Activated gamma-delta T cell treated with Interleukin-2 at 50 U/mL for 16 hours (primary cell): ENCODE measurements around the gene KANK3.
A peak's percentile ranks its signal among the peaks of the same experiment; 100 is the strongest.
"Not testable (repeated sequence)": the region's sequence is repeated elsewhere in the genome, so short reads cannot be mapped to it uniquely, and the experiment has no call there.

ENCODE experiments used
- DNase-seq: peaks from one replicate; pipeline ENCODE4 v3.0.0-alpha.2; 2020

KANK3 gene

DNA sequence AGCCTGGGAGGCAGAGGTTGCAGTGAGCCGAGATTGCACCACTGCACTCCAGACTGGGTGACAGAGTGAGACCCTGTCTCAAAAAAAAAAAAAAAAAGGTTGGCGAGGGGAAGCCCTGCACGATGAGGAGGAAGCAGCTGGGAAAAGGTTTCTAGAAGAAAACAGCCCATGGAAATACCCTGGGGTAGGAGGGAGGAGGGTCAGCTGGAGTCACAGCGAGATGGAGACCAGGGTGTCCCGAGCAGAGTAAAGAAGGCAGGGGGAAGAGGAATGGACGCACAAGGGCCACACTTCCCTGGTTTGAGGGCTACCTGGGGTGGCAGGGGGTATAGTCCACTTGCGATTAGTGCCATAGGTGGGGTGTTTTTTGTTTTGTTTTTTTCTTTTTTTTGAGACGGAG is 6.4 kb downstream of the KANK3 start:
- no peak for DNase-seq

DNA sequence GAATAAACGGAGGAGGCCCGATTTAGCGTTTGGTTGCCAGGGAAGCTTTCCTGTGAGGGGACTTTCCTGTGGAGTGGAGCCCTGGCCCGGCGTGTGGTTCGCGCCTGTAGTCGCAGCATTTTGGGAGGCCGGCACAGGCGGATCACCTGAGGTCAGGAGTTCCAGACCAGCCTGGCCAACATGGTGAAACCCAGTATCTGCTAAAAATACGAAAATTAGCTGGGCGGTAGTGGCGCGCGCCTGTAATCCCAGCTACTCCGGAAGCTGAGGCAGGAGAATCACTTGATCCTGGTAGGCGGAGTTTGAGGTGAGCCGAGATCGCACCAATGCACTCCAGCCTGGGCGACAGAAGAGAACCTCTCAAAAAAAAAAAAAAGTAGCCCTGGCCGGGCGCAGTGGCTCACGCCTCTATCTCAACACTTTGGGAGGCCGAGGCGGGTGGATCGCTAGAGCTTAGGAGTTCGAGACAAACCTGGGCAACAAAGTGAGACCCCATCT is 6.9 kb downstream of the KANK3 start:
- DNase-seq: no peak

DNA sequence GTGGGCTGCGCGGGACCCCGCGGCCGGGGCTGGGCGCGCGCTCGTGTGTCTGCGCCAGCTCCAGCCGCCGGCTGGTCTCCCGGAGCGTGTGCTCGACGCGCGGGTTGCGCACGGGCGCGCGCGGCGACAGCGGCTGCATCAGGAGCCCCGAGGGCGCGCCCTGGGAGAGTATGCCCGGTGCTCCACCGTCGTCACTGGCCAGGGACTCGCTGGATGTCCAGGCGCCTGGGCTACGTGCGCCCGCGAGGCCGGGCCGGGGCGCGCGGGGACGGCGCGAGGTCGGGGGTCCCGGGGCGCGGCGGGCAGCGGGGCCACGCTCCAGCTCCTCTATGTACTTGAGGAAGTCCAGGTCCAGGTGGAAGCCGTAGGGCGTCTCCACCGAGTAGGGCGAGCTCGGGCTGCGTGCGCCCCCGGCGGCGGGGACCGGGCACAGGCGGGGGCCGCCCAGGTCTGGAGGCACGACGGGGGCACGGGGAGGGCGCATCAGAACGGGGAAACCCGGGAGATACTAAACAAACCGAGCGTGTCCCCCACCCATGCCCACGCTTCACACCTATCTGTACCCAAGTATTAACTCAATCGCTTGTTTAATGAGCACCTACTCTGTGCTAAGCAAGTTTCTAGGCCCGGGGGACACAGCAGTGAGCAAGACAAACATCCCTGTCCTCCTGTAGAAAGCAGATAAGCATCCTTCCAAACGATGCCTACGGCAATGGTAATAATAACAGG is 7.6 kb downstream of the KANK3 start:
- DNase-seq: no peak

DNA sequence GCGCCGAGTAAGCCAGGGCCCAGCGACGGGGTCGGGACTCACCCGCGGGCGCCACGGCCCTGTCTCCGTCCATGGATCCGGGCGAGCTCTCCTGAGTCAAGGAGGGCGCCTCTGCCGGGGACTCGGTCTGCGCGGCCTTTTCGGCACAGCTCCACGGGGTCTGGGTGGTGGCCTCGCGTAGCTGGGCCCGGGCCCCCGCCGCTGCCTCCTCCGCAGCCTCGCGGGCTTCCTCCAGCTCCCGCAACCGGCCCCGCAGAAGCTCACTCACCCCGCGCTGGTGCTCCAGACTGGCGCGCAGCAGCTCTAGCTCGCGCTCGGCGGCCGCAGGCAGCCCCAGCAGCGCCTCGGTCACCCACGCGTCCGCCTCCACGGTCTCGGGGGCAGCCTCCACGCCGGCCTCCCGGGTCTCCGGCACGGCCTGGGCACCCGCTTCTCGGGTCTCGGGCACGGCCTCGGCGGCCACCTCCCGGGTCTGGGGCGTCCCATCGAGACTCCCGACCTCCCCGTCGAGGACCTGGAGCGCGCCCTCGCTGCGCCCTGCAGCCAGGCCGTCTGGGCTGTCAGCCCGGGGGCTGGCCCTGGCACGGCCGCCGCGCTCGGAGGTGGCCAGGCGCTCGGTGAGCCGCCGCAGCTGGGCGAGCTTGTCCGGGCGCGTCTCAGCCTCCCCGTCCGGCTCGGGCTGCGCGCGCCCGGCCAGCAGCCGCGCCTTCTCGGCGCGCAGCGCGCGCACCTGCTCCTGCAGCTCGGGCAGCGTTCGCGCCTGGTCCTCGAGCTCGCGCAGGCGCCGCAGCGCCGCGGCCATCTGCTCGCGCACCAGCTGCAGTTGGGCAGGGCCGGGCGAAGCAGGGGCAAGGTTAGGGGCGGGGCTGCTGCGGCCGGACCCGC is 8.4 kb downstream of the KANK3 start:
- no peak for DNase-seq

DNA sequence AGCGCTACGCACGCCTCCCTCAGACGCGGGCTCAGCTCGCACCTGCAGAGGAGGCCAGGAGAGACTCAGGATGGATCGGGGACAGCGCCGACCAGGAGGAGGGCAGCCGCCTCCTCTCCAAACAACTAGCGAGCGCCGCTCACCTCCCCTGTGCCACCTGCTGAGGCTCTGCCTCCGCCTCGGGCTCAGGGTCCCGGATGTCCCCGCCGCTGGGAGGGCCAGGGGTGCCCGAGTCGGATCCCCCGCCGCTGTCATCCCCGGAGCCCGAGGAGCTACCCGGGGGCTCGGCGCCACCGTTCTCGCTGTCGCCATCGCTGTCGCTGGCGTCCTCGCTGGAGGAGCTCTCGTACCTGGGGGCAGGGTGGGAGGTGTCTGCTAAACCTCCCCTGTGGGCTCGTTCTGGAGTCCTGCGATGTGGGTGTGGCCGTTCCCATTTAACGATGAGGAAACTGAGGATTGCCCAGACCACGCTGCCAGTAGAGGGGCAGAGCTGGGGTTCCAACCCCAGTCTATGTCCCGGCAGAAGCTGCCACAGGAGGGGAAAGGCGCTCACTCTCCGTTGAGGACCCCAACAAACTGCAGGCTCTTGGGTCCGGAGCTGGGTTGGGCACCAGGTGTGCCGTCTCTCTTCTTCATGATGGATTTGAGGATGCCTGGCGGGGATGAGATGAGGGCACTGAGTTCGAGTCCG is 9.2 kb downstream of the KANK3 start:
- DNase-seq: no peak

DNA sequence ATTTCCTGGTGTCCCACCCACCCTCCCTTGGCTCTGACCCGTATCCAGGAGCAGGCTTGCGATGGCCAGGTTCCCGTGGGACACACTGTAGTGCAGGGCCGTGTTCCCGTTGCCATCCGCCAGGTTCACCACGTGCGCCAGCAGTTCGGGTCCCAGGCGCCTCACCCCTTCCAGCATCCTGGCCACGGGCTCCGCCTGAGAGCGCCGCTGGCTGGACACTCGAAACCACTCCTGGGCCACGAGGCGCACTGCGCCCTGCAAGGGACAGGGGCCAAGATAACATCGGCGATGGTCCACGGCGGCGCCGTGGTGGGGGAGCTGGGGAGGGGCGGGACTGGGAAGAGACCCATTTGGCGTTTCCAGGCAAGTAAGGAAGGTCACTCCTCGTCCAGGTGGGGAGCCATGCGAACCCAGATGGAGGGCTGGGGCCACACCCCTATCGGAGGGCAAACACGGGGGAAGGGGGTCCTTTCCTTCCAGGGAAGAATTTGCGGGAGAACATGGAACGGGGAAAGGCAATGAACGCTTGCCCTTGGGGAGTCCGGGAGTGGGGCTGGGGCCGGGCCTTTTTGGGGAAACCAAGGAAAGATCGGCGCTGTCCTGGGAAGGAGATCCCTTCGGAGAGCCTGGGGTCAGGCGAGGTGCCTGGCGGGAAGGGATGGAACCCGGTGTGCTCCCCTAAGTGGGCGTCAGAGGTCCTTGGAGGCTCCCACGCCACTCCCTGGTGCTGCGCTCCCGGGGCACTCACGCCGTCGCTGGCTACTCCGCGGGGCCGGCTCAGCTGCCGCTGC is 9.9 kb downstream of the KANK3 start:
- DNase-seq: no peak

DNA sequence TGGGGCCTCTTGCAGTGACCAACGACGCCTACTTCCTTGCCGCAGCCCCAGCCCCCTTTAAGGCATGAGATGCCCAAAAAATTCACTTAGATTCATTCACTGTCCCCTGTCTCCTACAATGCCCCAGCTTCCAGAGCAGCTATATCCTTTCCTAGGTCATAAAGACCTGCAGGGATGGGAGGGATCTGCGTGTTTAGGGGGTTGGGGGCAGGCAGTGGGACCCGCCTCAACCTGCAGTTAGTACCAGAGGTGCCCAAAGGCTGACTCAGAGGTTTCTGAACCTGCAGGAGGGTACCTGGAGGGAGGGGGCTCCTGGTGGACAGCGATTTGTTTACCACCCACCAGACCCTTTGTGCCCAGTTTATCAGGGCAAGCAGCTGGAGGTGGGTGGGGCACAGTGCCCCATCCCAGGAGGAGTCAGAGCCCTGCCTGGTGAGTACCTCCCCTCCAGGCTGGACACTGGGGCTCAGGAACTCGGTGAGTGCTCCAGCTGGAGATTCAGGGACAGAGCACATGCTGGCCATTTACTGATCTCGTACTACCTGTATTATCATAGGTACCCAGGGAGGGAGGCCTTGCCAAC is 11.7 kb downstream of the KANK3 start:
- DNase-seq: no peak

DNA sequence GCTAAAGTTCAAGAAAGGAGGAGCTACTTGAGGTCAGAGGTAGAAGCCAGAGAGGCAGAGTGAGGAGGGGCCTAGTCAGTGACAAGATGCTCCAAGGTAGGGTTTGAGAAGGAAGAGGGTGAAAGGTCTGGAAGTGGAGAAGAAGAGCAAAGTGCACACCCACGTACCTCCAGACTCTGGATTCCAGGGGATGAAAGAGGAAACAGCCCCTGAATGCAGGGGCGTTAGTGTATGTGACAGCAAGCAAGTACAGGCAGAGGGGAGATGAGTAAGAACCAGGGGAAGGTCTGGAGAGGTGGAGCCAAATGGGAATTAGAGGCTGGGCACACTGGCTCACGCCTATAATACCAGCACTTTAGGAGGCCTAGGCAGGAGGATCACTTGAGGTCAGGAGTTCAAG is 13.1 kb downstream of the KANK3 start:
- no peak for DNase-seq

DNA sequence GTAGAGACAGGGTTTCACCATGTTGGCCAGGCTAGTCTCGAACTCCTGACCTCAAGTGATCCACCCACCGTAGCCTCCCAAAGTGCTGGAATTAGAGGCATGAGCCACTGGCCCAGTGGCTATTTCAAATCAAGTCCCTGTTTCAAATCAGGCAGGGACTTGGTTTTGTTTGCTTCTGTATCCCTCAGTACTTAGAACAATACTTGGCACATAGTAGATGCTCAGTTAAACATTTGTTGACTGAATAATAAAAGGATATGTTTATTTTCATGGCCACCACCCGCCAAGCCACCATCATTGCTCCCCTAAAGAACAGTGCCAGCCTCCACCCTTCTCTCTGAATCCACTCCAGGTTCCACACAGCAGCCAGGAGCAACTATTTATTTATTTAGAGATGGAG is 17.6 kb downstream of the KANK3 start:
- no peak for DNase-seq

DNA sequence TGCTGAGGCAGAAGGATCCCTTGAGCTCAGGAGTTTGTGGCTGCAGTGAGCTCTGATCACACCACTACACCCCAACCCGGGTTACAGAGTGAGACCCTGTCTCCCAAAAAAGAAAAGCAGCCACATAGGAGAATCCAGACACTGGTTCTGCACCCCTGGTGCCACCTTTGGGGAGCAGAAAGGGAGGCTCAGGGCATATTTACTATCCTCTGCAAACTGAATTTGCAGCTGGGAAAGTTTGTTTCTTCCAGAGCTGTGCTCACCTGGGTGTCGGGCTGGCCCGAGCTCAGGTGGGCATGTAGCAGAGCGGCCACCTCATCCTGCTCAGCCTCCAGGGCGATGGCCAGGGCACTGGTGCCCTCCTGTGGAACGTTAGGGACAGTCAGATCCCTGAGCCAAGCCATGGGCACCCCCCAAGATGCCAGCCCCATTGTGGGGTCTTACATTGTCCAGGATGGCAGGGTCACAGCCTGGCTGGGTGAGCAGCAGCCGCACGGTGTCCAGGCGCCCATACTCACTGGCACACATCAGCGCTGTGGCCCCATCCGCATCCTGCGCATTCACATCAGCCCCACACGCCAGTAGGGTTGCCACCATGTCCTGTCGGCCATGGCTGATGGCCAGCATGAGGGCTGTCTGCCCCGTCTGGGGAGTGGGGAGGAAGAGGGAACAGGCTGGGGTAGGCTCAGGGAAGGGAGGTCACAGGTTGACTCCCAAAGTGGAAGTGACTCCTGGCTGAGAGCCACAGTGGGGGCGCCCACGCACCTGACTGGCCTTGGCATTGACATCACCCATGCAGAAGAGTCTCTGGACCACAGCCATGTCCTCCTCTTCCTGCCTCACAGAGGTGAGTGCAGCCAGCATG is 18.6 kb downstream of the KANK3 start:
- no peak for DNase-seq

DNA sequence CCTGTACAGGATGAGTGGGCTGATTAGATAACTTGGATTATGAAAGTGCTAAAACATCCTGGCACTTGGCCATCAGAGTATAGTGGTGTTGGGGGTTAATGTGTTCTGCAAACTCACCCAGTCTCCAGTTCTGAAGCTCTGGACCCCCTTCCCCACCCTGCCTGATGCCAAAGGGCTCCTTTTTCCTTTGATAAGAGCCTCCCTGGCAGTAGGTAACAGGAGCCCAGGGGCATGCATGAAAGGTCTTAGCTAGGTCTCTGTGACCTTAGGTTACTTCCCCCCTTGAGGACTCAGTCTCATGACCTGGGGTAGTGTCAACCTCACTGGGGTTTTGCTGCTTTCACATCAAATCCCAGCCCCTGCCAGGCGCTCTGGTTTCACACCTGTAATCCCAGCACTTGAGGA is 19.3 kb downstream of the KANK3 start:
- no peak for DNase-seq

DNA sequence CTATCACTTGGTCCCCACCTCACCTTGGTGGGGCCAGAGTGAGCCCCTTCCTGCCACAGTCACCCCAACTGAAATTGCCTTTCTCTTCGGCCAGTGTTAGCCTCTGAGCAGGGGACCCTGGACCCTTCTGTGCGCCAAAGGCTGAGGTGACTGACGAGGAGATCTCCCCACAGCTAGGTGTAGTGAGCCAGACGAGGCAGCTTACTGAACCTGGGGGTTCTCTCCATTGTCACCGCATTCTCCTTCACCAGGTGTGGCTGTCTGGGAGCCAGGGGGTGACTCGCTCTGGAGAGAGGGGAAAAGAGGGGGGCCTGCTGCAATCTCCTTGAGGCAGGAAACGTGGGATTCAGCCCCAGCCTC is 20.4 kb downstream of the KANK3 start:
- DNase-seq: no peak

DNA sequence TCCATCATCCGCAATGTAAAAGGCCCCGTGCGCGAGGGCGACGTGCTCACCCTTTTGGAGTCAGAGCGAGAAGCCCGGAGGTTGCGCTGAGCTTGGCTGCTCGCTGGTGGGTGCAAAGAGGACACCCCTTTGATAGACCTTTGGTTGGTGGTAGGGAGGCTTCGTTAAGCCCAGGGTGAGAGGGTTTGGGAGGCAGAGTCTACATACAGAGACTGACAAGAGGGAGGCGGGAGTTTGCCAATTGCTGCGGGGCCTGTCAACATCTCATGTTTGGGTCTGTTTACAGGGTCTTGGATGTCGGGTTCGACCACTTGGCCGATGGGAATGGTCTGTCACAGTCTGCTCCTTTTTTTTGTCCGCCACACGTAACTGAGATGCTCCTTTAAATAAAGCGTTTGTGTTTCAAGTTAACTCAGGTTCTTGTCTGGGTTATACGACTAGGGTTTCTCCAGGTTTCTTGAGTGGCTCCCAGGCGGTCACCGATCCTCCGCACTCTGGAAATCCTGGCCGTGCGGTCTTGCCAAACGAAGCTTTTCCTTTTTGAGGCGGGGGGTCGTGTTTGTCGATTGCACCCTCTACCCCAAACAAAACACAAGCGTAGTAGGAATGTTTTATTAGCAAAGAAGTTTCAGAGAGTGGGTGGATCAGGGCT is 20.9 kb downstream of the KANK3 start:
- no peak for DNase-seq

DNA sequence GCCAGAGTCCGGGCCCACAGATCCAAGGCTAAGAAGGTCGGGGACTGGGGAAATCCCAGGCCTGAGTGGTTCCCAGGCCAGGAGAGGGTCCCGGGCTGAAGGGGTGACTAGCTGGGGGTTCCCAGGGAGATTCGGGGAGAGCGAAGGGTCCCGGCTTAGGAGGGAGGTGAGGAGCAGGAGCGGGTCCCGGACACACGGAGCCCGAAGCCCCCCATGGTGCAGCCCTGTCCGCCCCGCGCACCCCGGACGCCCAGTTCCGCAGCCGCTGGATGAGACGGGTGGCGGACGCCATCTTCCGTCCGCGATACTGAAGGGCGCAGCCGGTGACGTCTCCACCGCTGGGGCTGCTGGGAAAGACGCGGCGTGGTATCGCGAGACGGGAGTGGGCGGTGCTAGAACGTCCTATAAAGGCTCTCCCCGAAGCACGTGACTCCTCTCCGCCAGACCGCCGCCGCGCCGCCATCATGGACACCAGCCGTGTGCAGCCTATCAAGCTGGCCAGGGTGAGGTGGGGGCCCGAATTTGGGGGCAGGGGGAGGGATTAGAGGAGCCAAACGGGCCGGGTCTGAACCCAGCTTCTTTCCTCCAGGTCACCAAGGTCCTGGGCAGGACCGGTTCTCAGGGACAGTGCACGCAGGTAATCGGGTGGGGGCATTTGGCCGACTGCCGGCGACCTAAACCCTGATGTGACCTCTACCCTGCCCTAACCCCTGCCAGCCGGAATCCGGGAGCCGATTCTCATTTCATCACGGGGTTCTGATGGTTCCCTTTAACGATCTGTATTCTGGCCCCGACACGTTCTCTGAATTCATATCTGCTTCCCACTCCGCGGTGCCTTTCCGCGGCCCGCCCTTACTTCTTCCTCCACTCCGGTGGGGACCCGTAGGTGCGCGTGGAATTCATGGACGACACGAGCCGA is 21.7 kb downstream of the KANK3 start, which contains the start of the genes NDUFA7 and RPS28:
Gene NDUFA7 (minus strand): TSS at position 309 of the 919 bp plus-strand sequence. CDS start 17 bp downstream, at position 292.
Gene RPS28 (plus strand): TSS at position 430 of the 919 bp plus-strand sequence. CDS start 35 bp downstream, at position 465.
- peak; percentile 97 for DNase-seq

DNA sequence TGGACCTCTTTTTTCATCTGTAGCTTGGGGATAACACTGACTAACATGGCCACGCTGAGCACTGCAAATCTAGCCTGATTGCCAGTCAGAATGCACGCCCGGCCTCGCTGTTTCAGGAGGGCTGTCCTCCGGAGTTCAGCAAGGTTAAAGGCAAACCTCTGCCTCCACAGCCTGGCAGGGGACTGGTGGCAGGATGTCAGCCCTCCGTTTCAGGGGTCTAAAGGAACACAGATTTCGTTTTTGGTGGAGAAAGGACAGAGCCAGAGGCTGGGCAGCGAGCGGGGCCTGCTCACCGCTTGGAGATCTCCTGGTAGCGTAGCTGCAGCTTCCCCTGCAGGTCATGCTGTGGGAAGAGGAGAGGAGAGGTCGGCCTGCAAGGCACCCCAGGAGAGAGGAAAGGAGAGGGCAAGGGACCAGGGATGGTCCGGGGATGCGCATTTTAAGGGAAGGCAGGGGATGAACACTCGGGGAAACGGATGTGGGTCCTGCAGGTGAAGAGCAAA is 22.4 kb downstream of the KANK3 start:
- no peak for DNase-seq

DNA sequence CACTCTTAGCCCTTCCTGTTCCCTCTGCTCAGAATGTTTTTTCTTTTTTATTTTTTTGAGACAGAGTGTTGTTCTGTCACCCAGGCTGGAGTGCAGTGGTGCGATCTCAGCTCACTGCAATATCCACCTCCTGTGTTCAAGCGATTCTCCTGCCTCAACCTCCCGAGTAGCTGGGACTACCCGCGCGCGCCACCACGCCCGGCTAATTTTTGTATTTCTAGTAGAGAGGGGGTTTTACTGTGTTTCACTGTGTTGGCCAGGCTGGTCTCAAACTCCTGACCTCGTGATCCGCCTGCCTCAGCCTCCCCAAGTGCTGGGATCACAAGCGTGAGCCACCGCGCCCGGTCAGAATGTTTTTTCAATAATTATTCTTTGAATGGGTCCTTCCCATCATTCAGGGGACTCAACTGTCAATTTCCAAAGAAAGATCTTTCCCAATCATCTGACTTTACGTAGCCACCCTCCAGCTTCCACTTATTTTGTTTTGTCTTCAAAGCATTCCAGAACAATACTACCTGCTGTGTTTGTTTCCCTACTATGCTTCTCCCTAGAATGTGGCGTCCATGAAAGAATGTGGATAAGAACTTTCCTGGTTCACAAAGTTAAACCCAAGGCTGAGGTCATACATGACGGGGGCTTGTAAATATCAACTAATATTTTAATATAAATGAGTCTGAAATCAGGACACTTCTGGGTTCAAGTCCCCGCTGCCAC is 23.1 kb downstream of the KANK3 start:
- DNase-seq: no peak

DNA sequence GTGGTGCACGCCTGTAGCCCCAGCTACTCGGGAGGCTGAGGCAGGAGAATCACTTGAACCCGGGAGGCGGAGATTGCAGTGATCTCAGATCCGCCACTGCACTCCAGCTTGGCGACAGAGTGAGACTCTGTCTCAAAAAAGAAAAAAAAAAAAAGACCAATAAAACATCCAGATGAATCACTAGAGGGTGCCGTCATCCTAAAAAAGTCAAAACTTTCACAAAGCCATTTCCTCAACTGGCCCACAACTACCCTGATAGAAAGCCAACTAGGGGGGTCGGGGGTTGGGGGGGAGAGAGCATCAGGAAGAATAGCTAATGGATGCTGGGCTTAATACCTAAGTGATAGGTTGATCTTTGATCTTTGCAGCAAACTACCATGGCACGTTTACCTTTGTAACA is 24.2 kb downstream of the KANK3 start:
- not testable (repeated sequence) for DNase-seq

DNA sequence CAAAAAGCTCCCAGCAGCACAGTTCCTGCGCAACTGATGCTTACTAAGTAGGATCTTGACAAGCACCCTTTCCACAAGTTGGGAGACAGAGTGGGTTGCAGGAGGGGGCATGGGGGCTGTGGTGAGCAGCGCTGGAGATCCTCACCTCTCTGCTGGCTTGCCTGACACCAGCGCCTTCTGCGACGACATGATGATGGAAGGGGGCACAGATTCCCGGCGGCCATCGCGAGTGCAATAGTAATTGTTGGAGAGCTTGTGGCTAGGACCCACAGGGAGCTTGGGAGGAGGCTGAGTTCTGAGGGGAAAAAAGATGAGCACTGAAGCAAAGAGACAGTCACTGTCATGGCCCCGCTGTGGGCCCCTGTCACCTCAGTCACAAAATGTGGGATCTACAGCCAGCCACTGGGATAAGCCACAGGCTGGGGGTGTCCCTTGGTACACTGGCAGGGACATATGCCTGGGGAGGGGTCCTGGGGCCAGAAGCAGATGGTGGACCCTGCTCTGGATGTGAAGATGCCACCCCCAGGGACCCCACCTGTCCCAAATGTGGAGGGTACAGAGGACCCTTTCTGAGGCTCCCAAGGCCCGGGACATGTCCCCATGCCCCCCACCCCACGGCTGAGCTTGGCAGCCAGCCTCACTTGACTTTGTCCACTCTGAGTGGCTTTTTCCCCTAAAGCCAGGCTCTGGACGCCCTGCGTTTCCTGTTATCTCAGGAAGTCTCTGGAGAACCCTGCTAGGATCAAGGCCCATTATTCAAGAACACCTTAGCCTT is 26.5 kb downstream of the KANK3 start:
- no peak for DNase-seq
